Measurements from ENCODE around the gene SS18L1.

Gene SS18L1

DNA sequence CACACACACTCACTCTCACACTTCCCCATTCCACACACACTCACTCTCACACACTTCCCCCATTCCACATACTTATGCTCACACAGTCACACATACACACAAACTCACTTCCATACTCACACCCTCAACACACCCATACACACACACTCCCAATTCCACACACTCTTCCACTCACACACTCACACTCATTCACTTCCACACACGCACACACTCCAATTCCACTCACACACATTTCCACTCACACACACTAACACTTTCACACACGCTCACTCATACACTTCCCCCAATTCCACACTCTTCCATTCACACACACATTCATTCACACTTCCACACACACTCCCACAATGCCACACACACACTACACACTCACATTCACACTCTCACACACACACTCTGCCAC lies 86.7 kb downstream of the SS18L1 start:
- DNase-seq, result no peak

DNA sequence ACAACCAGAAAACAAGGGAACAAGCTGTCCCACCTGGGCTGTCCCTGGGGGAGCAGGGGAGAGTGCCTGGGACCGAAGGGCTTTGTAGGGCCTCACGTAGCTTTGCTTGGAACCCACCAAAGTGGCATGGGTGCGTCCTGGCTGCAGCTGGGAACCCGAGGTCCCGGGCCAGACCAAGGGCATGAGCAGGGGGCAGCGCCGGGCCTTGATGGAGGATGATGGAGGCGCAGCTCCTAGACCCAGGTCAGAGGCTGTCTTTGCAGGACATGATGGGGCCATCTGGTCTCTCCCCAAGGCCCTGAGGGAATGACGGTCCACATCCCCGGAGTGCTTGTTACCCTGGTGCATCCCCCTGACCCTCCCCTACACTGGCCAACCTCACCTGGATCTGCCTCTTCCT lies 87.1 kb downstream of the SS18L1 start:
- no peak for DNase-seq

DNA sequence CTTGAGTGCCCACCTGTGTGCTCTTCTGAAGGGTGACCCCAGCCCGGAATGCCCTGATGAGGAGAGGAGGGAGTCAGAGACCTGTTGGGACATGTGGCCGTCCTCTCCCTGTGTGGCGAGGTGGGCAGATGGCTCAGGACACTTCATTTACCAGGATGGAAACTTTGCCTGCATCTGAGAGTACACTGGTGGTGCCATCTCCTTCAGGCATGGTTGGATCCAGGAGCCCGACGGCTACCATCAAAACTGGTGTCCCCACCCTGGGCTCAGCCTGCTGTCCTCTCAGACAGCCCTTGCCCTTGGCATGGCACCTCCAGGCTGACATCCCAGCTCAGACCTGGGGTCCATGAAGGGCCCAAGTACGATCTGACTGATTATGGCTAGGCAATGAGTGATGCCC lies 87.7 kb downstream of the SS18L1 start:
- no peak for DNase-seq
